H9 (cell line): ENCODE data around the gene TRAF3. TPM values are rescaled to one million over a fixed set of nuclear protein-coding genes. Genes with fewer than 3 reads are reported as not detected.

Source experiments
- DNase-seq: peaks from one replicate; pipeline ENCODE4 v3.0.0-alpha.2; 2017
- H2AFZ ChIP-seq: one replicate; pipeline ENCODE4 v1.6.1; 2013; ENCODE audit warnings: mild to moderate bottlenecking, low read length, control low read depth, moderate library complexity
- H2AK5ac ChIP-seq: 2 replicates; pipeline ENCODE4 v1.6.1; 2013; ENCODE audit warnings: low read length, control low read depth, mixed read lengths; ENCODE audit not compliant: insufficient read length
- H2BK120ac ChIP-seq: one replicate; pipeline ENCODE4 v1.6.1; 2013; ENCODE audit warnings: low read depth, mild to moderate bottlenecking, low read length, control low read depth, inconsistent platforms; ENCODE audit not compliant: poor library complexity, severe bottlenecking
- H2BK12ac ChIP-seq: 2 replicates; pipeline ENCODE4 v1.6.1; 2013; ENCODE audit warnings: low read length, control low read depth, mixed read lengths, low read depth; ENCODE audit not compliant: insufficient read length
- H2BK15ac ChIP-seq: 2 replicates; pipeline ENCODE4 v1.6.1; 2013; ENCODE audit warnings: low read depth, low read length, control low read depth
- H2BK20ac ChIP-seq: one replicate; pipeline ENCODE4 v1.6.1; 2013; ENCODE audit warnings: low read depth, mild to moderate bottlenecking, low read length, control low read depth, inconsistent platforms; ENCODE audit not compliant: poor library complexity, severe bottlenecking
- H2BK5ac ChIP-seq: 2 replicates; pipeline ENCODE4 v1.6.1; 2013; ENCODE audit warnings: low read length, control low read depth, mixed read lengths; ENCODE audit not compliant: insufficient read length
- H3K14ac ChIP-seq: 2 replicates; pipeline ENCODE4 v1.6.1; 2013; ENCODE audit warnings: low read length, control low read depth; ENCODE audit not compliant: insufficient read depth
- H3K18ac ChIP-seq: 2 replicates; pipeline ENCODE4 v1.6.1; 2013; ENCODE audit warnings: low read depth, mild to moderate bottlenecking, mixed read lengths, low read length, control low read depth; ENCODE audit not compliant: insufficient read length
- H3K23ac ChIP-seq: 2 replicates; pipeline ENCODE4 v1.6.1; 2013; ENCODE audit warnings: low read length, control low read depth, mixed read lengths, low read depth; ENCODE audit not compliant: insufficient read length
- H3K23me2 ChIP-seq: 2 replicates; pipeline ENCODE4 v1.6.1; 2013; ENCODE audit warnings: low read depth, mild to moderate bottlenecking, mixed read lengths, low read length, control low read depth; ENCODE audit not compliant: insufficient read length, poor library complexity, severe bottlenecking
- H3K27ac ChIP-seq: 2 replicates; pipeline ENCODE4 v1.5.1; 2013; ENCODE audit warnings: low read length, control low read depth, mixed read lengths, low read depth; ENCODE audit not compliant: insufficient read length
- H3K27me3 ChIP-seq: 2 replicates; pipeline ENCODE4 v1.6.1; 2013; ENCODE audit warnings: low read length, control low read depth, inconsistent platforms; ENCODE audit not compliant: insufficient read depth
- H3K4ac ChIP-seq: 2 replicates; pipeline ENCODE4 v1.6.1; 2013; ENCODE audit warnings: low read depth, mild to moderate bottlenecking, control low read depth, inconsistent platforms, low read length, moderate library complexity
- H3K4me1 ChIP-seq: 2 replicates; pipeline ENCODE4 v1.6.1; 2013; ENCODE audit warnings: low read length, control low read depth, inconsistent platforms; ENCODE audit not compliant: insufficient read depth
- H3K4me2 ChIP-seq: 2 replicates; pipeline ENCODE4 v1.6.1; 2013; ENCODE audit warnings: low read length, control low read depth, mixed read lengths; ENCODE audit not compliant: insufficient read length, insufficient read depth
- H3K56ac ChIP-seq: 2 replicates; pipeline ENCODE4 v1.6.1; 2013; ENCODE audit warnings: low read depth, mild to moderate bottlenecking, mixed read lengths, low read length, control low read depth; ENCODE audit not compliant: insufficient read length
- H3K79me1 ChIP-seq: 2 replicates; pipeline ENCODE4 v1.6.1; 2013; ENCODE audit warnings: low read depth, mild to moderate bottlenecking, moderate library complexity, low read length, control low read depth, inconsistent platforms; ENCODE audit not compliant: insufficient read depth, poor library complexity, severe bottlenecking
- H3K79me2 ChIP-seq: 2 replicates; pipeline ENCODE4 v1.6.1; 2013; ENCODE audit warnings: low read length, control low read depth, inconsistent platforms; ENCODE audit not compliant: insufficient read depth
- H3K9ac ChIP-seq: 2 replicates; pipeline ENCODE4 v1.6.1; 2013; ENCODE audit warnings: low read length, control low read depth, mixed read lengths; ENCODE audit not compliant: insufficient read length; ENCODE audit errors: extremely low read depth
- H3K9me3 ChIP-seq: one replicate; pipeline ENCODE4 v1.6.1; 2013; ENCODE audit warnings: low read depth, low read length, inconsistent platforms; ENCODE audit not compliant: control insufficient read depth
- H3T11ph ChIP-seq: one replicate; pipeline ENCODE4 v1.6.1; 2013; ENCODE audit warnings: mild to moderate bottlenecking, low read length, control low read depth, inconsistent platforms
- H4K20me1 ChIP-seq: one replicate; pipeline ENCODE4 v1.6.1; 2013; ENCODE audit not compliant: control insufficient read depth, insufficient read length, insufficient read depth
- H4K5ac ChIP-seq: 2 replicates; pipeline ENCODE4 v1.6.1; 2013; ENCODE audit warnings: low read depth, mild to moderate bottlenecking, mixed read lengths, low read length, control low read depth; ENCODE audit not compliant: insufficient read length
- H4K8ac ChIP-seq: replicated peaks from 2 replicates; pipeline ENCODE4 v1.6.1; 2013; ENCODE audit warnings: low read length, control low read depth, mixed read lengths, low read depth; ENCODE audit not compliant: insufficient read length
- H4K91ac ChIP-seq: 2 replicates; pipeline ENCODE4 v1.6.1; 2013; ENCODE audit warnings: low read depth, mild to moderate bottlenecking, moderate library complexity, mixed read lengths, low read length, control low read depth; ENCODE audit not compliant: insufficient read length
- H3K27ac Mint-ChIP-seq, 3 experiments: 2 replicates in 2 of 3; 3 replicates in 1 of 3; pipeline ENCODE4 v1.8.0; 2020 to 2021; ENCODE audit warnings: mixed read lengths in 3 of 3, mild to moderate bottlenecking in 1 of 3, moderate library complexity in 1 of 3
- H3K27me3 Mint-ChIP-seq: 2 replicates; pipeline ENCODE4 v1.8.0; 2021; ENCODE audit warnings: low read depth, mild to moderate bottlenecking, moderate library complexity, mixed read lengths
- H3K36me3 Mint-ChIP-seq, 3 experiments: 2 replicates in 2 of 3; 3 replicates in 1 of 3; pipeline ENCODE4 v1.8.0; 2020 to 2021; ENCODE audit warnings: low read depth in 3 of 3, mixed read lengths in 3 of 3; ENCODE audit not compliant: insufficient read depth in 1 of 3
- H3K4me1 Mint-ChIP-seq, 2 experiments: 2 replicates each; pipeline ENCODE4 v1.8.0; 2020; ENCODE audit warnings: mixed read lengths in 2 of 2
- H3K4me3 Mint-ChIP-seq, 2 experiments: 2 replicates in 1 of 2; 3 replicates in 1 of 2; pipeline ENCODE4 v1.8.0; 2020 to 2021; ENCODE audit warnings: mild to moderate bottlenecking in 2 of 2, mixed read lengths in 2 of 2, moderate library complexity in 1 of 2
- H3K9me3 Mint-ChIP-seq, 2 experiments: 2 replicates in 1 of 2; 3 replicates in 1 of 2; pipeline ENCODE4 v1.8.0; 2020; ENCODE audit warnings: mild to moderate bottlenecking in 2 of 2, mixed read lengths in 2 of 2, moderate library complexity in 1 of 2
- WGBS: extraction: QIAGEN DNeasy Blood & Tissue Kit; methylation state at CpG from one replicate; pipeline ENCODE4 v1.1.7; 2013; ENCODE audit warnings: missing lambda C conversion rate, low lambda C conversion rate, mixed read lengths; ENCODE audit not compliant: insufficient read length; ENCODE audit errors: extremely low coverage; 5-methylcytosine and 5-hydroxymethylcytosine counted together
- total RNA-seq: library from RNA; stranded (reverse); gene quantifications from 2 replicates; pipeline ENCODE4 v1.2.1, GENCODE V29; 2021
- TF ChIP-seq, protein P1 (sequence below): fragments of 200-600 bp; sonication (generic); conservative IDR thresholded peaks from 3 replicates; pipeline ENCODE4 v1.8.0; 2021; ENCODE audit warnings: antibody characterized with exemption, mild to moderate bottlenecking

TRAF3 gene
- total RNA-seq, 1 experiment from 2014 or later, result 9.6 TPM

DNA sequence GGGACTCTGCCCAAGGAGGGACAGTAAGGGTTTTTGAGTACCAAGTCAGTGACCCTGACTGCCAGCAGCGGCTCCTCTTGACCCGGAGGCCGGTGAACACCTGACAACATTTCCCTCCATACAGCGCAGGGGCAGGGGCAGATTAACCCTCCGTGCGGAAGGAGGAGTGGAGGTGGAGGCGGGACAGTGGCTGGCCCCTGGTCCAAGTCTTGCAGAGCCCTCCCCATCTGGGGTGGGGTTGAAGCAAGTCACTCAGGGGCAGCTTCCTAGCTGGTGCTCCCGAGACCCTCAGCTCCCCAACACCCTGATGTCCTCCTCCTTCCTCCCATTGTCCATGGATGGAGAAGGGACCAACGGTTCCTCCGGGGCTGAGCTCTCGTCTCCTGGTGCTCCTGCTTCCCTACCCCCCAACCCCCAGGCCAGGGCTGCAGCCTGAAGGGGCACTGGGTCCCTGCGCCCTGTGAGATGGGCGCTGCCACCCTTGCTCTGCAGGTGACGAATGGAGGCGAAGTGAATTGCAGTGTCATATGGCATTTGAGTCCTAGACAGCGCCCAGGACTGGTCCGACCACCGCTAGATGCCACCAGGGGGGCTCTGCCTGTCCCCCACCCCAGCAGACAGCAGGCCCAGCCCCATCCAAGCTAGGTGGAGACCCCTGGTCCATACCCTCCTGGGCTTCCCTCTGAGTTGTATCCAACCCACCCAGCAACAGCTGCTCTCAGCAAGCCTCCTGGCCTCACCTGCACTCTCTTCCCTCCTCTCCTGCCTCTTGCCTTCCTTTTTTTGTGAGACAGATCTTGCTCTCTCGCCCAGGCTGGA lies 138.3 kb downstream of the TRAF3 start:
- no peak overlapping the region for H3K4me2 ChIP-seq
- no peaks in the 10 kb centered on the region for H3K79me1 ChIP-seq
- H4K8ac ChIP-seq, result no peak overlapping the region
- Mint-ChIP-seq H3K4me1 (peaks cover 0 to 2% of the 10 kb centered on the region in 2 experiments; a peak in 1 of 4 replicates), H3K36me3 (no peaks in the 10 kb centered on the region), H3K27ac (no peak overlapping the region; a peak in 1 of 7 replicates), H3K27me3 (no peaks in the 10 kb centered on the region), H3K9me3 (no peaks in the 10 kb centered on the region), H3K4me3 (no peak overlapping the region)
- TF ChIP-seq, protein P1, sequence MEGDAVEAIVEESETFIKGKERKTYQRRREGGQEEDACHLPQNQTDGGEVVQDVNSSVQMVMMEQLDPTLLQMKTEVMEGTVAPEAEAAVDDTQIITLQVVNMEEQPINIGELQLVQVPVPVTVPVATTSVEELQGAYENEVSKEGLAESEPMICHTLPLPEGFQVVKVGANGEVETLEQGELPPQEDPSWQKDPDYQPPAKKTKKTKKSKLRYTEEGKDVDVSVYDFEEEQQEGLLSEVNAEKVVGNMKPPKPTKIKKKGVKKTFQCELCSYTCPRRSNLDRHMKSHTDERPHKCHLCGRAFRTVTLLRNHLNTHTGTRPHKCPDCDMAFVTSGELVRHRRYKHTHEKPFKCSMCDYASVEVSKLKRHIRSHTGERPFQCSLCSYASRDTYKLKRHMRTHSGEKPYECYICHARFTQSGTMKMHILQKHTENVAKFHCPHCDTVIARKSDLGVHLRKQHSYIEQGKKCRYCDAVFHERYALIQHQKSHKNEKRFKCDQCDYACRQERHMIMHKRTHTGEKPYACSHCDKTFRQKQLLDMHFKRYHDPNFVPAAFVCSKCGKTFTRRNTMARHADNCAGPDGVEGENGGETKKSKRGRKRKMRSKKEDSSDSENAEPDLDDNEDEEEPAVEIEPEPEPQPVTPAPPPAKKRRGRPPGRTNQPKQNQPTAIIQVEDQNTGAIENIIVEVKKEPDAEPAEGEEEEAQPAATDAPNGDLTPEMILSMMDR, result no peak
- peaks cover 3% of the 10 kb centered on the region for H4K20me1 ChIP-seq
- H3K56ac ChIP-seq, result no peak overlapping the region
- no peaks in the 10 kb centered on the region for H3K9me3 ChIP-seq
- H2BK120ac ChIP-seq, result no peak overlapping the region
- no CpG with 5 or more reads among the region's 19 CpGs for WGBS
- H3K23me2 ChIP-seq, result no peaks in the 10 kb centered on the region
- H3K27me3 ChIP-seq, result no peaks in the 10 kb centered on the region
- H3K4ac ChIP-seq, result no peak overlapping the region
- no peak overlapping the region for H2BK5ac ChIP-seq
- no peaks in the 10 kb centered on the region for H3K79me2 ChIP-seq
- no peak overlapping the region for H3K18ac ChIP-seq
- H3K14ac ChIP-seq, result no peak overlapping the region
- H2BK12ac ChIP-seq, result no peak overlapping the region
- H2BK15ac ChIP-seq, result no peak overlapping the region
- no peak for DNase-seq
- H3T11ph ChIP-seq, result no peak overlapping the region
- no peak overlapping the region for H2AFZ ChIP-seq
- H2BK20ac ChIP-seq, result no peak overlapping the region
- no peak overlapping the region for H3K23ac ChIP-seq
- no peak overlapping the region for H4K5ac ChIP-seq
- no peaks in the 10 kb centered on the region for H3K4me1 ChIP-seq
- H4K91ac ChIP-seq, result no peak overlapping the region
- H3K9ac ChIP-seq, result no peak overlapping the region
- no peak overlapping the region for H2AK5ac ChIP-seq
- H3K27ac ChIP-seq, result no peak overlapping the region
